IPS-18c (cell line): Measurements from ENCODE around the gene PDIA5.

Source experiments
- H3K4me3 ChIP-seq: 2 replicates; pipeline ENCODE4 v1.7.0; 2013; ENCODE audit warnings: low read depth, mild to moderate bottlenecking, low read length, moderate library complexity; ENCODE audit not compliant: insufficient read depth
- H3K9me3 ChIP-seq: one replicate; pipeline ENCODE4 v1.6.1; 2013; ENCODE audit warnings: mild to moderate bottlenecking, low read length, moderate library complexity; ENCODE audit not compliant: control insufficient read depth, insufficient read depth

Gene PDIA5

DNA sequence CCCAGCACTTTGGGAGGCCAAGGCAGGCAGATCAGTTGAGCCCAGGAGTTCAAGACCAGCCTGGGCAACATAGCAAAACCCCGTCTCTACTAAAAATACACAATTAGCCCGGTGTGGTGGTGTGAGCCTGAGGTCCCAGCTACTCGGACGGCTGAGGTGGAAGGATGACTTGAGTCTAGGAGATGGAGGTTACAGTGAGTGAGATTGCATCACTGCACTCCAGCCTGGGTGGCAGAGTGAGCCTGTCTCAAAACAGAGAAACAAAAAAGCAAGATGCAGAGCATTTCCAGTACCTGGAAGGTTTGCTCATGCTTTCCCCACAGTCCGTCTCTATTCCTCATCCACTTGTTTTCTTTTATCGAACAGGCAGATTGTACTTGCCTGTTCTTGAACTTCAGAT, 3.8 kb upstream of the PDIA5 start:
- Histone ChIP-seq H3K4me3 (no peak overlapping the region), H3K9me3 (peaks cover 2% of the 10 kb centered on the region)

DNA sequence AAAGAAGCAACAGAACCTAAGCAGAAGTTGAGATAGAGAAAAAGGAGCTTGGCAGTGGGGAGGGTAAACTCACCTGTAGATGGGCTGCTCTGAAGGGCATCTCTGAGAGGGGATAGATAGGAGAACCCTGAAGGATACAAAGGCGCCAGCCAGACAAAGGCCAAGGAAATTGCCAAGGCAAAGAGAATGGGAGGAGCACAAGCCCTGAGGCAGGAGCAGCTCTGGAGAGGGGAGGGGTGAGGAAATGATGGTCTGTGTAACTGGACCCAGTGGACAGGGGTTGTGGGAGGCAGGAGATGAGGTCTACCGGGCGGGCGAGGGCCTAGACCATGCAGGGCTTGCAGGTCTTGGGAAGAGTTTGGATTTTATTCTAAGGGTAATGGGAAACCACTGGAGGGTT, 2.3 kb upstream of the PDIA5 start:
- Histone ChIP-seq H3K4me3 (no peak overlapping the region), H3K9me3 (peaks cover 4% of the 10 kb centered on the region)

DNA sequence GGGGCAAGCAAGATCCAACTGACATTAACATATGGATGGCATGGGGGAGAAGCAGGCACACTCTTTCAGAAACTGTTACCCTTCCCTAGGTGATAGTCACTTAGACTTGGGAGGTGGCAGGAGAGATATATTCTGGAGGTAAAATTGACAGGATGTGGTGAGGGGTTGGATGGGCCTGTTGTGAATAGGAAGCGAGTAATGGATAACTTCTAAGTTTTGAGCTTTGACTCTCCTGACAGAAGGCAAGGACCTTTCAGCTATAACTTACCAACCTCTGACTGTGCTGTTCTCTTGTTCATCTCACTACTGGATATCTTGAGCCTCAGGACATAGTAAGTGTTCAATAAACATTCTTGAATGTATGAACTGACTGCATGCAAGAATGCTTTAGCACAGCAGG, 1.9 kb upstream of the PDIA5 start:
- peaks cover 4% of the 10 kb centered on the region for H3K9me3 ChIP-seq

DNA sequence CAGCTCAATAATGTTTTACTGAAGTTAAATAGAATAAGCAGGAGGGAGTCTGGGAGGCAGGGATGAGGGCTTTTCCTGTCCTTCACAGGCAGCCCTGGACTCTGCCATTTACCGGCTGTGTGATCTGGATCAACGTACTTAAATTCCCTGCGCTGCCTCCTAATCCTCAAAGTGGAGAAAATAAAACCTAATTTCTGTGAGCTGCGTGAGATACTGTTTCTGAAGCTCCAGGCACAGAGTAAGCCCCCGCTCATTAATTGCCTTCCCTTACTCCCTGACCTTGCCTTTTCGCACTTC, 278 bp upstream of the PDIA5 start:
- peak overlapping the region; percentile 87; the same call in 1 of the 2 replicates for H3K4me3 ChIP-seq
- peaks cover 4% of the 10 kb centered on the region for H3K9me3 ChIP-seq

More for the DNA sequence above, 1.9 kb upstream of the PDIA5 start:
- H3K4me3 ChIP-seq = no peak overlapping the region

DNA sequence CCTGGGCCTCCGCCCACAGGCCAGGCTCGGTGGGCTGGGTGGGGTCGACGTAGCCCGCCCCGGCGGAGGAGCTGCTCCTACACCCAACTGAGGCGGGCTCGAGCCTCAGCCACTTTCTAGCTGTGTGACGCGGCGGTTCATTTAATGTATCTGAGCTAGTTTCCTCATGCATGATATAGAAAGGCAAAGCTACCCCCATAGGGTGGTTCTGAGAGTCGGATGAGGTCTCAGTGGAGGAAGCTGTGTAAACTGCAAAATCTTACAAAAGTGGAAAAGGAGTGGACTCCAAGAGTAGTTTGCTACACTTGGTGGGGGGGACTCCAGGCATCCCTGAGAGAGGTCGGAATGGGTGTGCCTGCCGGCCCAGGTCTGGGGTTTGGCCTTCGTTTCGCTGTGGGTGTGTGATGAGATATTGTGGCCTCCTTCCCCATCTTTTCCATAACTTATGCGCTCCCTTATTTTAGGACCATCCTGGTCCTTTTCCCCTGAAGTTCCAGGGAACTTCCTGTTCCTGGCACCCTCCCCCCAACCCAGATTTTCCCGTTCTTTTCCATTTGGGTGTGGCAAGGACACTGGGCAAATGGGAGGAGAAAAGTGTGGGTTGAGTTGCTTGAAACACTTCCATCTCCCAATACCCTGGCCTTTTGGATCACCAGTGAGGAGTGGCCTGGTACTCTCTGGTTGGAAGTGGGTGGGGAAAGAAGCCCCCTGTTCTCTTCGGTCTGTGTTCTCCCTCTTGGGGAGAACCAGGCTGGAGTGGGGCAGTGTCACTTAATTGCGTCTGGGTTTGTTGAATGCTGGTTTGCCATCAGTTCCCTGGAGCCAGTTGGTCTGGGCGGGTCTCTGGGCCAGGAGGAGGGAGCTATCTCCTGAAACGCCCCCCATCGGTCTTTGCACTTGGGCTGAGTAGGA, 1.1 kb downstream of the PDIA5 start:
- Histone ChIP-seq H3K9me3 (peaks cover 4% of the 10 kb centered on the region), H3K4me3 (peak overlapping the region; percentile 87)

DNA sequence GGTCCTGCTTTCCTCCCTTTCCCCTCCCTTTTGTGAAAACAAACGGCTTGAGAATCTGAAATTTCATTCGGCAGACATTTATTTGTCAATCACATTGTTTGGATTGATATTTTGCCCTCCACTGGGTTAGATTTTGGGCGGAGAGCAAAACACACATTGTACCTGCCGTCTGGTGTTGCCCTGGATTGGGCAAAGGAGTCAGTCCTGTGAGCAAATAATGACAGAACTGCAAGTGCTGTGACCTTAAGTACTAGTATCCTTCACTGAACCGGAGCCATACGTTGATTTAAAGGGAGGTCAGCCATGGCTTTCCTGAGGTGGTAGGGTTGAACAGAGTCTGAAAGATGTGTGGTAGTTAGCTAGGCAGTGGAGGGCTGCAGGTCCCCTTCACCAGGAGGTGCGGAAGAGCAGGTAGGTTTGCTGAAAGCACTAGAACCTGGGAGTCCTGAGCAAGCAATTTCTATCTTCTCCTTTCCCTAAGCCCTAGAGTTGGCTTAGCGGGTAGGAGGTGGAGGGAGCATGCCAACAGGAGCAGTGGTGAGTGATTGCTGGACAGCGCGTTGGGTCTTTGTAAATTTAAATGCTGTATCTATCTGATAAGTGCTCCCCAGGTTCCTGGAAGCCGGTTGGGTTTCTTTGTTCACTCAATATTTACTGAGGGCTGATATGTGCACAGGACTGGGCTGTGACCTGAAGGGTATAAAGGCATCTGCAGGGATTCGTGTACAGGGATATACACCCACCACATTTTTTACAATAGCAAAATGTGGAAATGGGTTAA, 2.0 kb downstream of the PDIA5 start:
- H3K9me3 ChIP-seq = peaks cover 4% of the 10 kb centered on the region
- H3K4me3 ChIP-seq = peak overlapping the region; percentile 87

- Histone ChIP-seq H3K9me3 (peaks cover 4% of the 10 kb centered on the region), H3K4me3 (no peak overlapping the region)
Measured at GRCh38 chr3:123070510-123070909, 3.7 kb downstream of the PDIA5 start.

- Histone ChIP-seq H3K9me3 (peaks cover 4% of the 10 kb centered on the region), H3K4me3 (no peak overlapping the region)
Measured at GRCh38 chr3:123071146-123071545, 4.3 kb downstream of the PDIA5 start.

DNA sequence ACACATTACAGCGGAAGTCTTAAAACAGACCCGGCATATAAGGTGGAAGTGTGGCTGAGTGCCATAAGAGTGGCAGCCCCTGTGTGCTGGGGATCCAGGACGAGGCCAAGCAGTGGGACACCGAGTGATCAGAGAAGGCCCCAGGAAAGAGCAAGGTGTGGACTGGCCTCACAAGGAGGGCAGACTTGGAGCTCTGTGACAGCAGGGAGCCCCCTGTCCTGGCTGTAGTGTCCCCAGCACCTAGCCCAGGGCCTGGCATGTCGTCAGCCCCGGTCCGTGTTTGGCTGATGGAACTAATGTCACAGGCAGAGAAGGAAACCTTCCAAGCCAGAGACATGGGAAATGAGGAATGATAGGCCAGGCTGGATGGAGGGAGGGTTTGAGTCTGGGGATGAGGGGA, 4.8 kb downstream of the PDIA5 start:
- no peak overlapping the region for H3K4me3 ChIP-seq
- peaks cover 4% of the 10 kb centered on the region for H3K9me3 ChIP-seq

DNA sequence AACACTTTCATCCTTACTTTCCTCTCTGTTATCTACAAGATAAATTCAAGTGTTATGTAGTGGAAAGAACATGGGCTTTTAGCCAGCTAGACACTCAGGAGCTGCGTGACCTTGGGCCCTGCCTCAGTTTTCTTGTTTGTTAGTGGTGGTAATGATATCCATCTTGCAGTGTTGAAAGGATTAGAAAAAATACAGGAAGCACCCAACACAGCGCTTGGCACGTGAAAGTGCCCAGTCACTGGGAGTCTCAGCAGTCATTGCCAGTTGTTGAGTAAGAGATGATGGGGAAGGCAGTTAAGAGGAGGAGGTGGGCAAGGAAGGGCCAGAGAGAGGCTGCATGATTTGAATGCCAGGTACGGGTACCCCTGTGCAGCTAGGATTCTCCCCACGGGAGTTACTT, 5.3 kb downstream of the PDIA5 start:
- no peak overlapping the region for H3K4me3 ChIP-seq
- H3K9me3 ChIP-seq = peaks cover 4% of the 10 kb centered on the region

DNA sequence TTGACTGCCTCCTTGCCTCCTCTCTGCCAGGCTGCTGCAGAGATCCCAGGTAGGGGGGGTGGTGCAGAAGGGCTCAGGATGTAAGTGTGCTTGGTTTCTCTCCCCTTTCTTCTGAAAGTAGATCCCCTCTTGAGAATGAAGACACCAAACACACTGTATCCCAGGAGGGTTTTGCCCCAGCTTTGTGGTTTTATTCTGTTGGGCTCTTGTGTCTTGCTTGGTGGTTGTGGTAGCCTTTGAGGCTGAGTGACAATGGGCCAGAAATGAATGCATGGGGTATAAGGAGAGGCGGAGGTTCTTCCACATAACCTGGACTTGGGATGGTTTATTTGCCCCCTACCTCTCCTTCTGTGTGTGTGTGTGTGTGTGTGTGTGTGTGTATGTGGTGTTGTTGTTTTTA, 5.7 kb downstream of the PDIA5 start:
- H3K4me3 ChIP-seq = no peak overlapping the region
- H3K9me3 ChIP-seq = peaks cover 2% of the 10 kb centered on the region

DNA sequence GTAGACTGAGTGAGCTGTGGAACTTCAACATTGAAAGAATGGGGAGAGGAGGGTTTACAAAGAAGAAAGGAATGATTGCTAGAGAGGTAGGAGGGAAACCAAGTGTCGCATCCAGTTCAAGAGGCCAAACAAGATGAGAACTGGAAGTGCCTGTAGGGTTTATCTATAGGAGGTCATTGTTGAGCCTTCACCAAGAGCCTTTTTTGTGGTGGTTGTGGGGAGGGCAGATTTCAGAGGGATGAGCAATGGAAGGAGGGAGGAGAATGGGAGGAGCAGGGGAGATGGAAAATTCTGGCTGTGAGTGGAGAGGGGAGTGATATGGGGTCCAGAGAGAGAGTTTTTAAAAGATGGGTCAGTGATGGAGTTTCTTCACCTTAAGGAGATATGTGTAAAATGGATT, 8.5 kb downstream of the PDIA5 start:
- no peak overlapping the region; the same call in 1 of the 2 replicates for H3K4me3 ChIP-seq
- no peaks in the 10 kb centered on the region for H3K9me3 ChIP-seq

- Histone ChIP-seq H3K4me3 (no peak overlapping the region), H3K9me3 (no peaks in the 10 kb centered on the region)
Measured at GRCh38 chr3:123076112-123076495, 9.3 kb downstream of the PDIA5 start.

- no peaks in the 10 kb centered on the region for H3K9me3 ChIP-seq
- H3K4me3 ChIP-seq = no peak overlapping the region
Measured at GRCh38 chr3:123076496-123077418, 9.9 kb downstream of the PDIA5 start.

DNA sequence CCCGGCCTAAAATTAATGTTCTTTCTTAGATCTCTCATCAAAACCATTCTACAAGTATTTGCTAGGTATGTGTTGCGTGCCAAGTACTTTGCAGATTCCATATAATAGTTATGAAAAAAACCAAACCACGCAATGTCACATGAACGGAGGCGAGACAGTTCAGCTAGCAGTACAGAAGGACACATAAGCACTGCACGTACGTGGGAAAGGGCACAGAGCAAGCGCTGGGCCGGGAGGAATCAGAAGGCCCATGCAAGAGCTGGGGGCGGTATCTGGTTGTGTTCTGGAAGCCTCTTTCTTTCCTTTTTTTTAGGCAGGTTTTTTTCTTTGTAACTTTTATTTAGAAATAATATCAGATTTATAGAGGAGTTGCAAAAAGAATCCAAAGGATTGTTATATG, 11.3 kb downstream of the PDIA5 start:
- no peaks in the 10 kb centered on the region for H3K9me3 ChIP-seq
- H3K4me3 ChIP-seq = no peak overlapping the region

DNA sequence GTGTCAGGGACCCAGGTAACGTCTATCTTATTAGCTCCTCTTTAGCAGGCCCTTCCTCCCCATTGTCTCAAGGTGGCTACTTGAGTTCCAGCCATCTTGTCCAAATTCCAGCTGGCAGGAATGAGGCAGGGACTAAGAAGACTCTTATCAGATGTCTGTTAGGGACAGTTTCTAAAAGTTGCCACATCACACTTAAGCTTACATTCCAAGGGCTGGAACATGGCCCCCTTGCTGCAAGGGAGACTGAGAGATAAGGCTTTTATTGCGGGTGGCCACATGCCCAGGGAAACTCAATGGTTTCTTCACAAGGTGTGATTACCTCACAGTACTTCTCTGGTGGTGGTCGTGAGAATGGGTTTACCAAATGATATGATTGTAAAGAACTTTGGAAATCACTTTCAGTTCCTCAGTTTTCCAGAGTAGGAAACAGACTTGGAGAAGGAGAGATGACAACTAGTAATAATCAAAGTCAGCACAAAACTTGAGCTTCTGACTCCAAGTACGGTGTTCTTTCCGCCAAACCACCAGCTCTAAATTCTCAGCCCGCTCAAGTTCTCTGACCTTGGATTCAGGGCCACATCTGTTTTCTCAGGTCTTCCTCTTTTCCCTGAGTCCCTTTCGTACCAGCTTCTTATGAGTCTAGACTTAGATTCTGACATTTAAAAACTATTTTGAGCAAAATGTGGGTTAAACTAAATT, 14.2 kb downstream of the PDIA5 start:
- H3K4me3 ChIP-seq = no peak overlapping the region
- no peaks in the 10 kb centered on the region for H3K9me3 ChIP-seq
